NT2/D1 (cell line): ENCODE data around the gene CAMK2B.

Experiments
- SUZ12 ChIP-seq: IDR thresholded peaks from 2 replicates; pipeline ENCODE4 v1.6.1; 2011; ENCODE audit not compliant: insufficient read length, insufficient read depth; ENCODE audit errors: extremely low read depth
- YY1 ChIP-seq: IDR thresholded peaks from 2 replicates; pipeline ENCODE4 v1.6.1; 2011; ENCODE audit not compliant: insufficient read length, insufficient read depth
- ZNF274 ChIP-seq: IDR thresholded peaks from 2 replicates; pipeline ENCODE4 v1.6.1; 2011; ENCODE audit warnings: mild to moderate bottlenecking, low read depth, low read length

- no peak for TF ChIP-seq YY1
- TF ChIP-seq SUZ12: no peak
- TF ChIP-seq ZNF274: no peak
Observed at GRCh38 chr7:44373418-44373740, 48.0 kb upstream of the CAMK2B start.
